NOMO-1 treated with DMSO at 0.1 percent for 48 hours (cell line): Measurements from ENCODE around the gene METTL23.
"Not testable (repeated sequence)": the region's sequence is repeated elsewhere in the genome, so short reads cannot be mapped to it uniquely, and the experiment has no call there.

ENCODE experiments used
- DNase-seq: peaks from one replicate; lab custom pipeline; 2025; ENCODE audit not compliant: unreplicated experiment; lab: John Stamatoyannopoulos, UW

METTL23 gene

GRCh38 chr17:76713765-76714164, 12.9 kb upstream of the METTL23 start:
- DNase-seq: no peak

GRCh38 chr17:76714336-76714735, 12.3 kb upstream of the METTL23 start:
- no peak for DNase-seq

GRCh38 chr17:76714822-76715495, 11.7 kb upstream of the METTL23 start:
- peak; percentile 40 for DNase-seq

- DNase-seq: no peak
Observed at GRCh38 chr17:76715496-76715830, 11.2 kb upstream of the METTL23 start.

- DNase-seq: peak; percentile 99
Observed at GRCh38 chr17:76716146-76716838, 10.3 kb upstream of the METTL23 start.

- no peak for DNase-seq
Observed at GRCh38 chr17:76716839-76717215, 9.8 kb upstream of the METTL23 start.

- DNase-seq: no peak
Observed at GRCh38 chr17:76718516-76718915, 8.1 kb upstream of the METTL23 start.

GRCh38 chr17:76720211-76720610, 6.4 kb upstream of the METTL23 start:
- no peak for DNase-seq

- no peak for DNase-seq
Observed at GRCh38 chr17:76720941-76721340, 5.7 kb upstream of the METTL23 start.

- DNase-seq: no peak
Observed at GRCh38 chr17:76721463-76721862, 5.2 kb upstream of the METTL23 start.

GRCh38 chr17:76722279-76722678, 4.4 kb upstream of the METTL23 start:
- no peak for DNase-seq

- not testable (repeated sequence) for DNase-seq
Observed at GRCh38 chr17:76722977-76723376, 3.7 kb upstream of the METTL23 start.

- DNase-seq: no peak
Observed at GRCh38 chr17:76723812-76724211, 2.8 kb upstream of the METTL23 start.

GRCh38 chr17:76725580-76726230, 934 bp upstream of the METTL23 start:
- peak; percentile 52 for DNase-seq

- DNase-seq: peak; percentile 98
Observed at GRCh38 chr17:76726231-76726775, 336 bp upstream of the METTL23 start, which contains the start of gene JMJD6. Gene JMJD6, minus strand, starts transcription at chr17:76726606. Its CDS starts 131 bp downstream, at chr17:76726475.

GRCh38 chr17:76727745-76728456, 1.3 kb downstream of the METTL23 start:
- DNase-seq: no peak

- not testable (repeated sequence) for DNase-seq
Observed at GRCh38 chr17:76731800-76732733, 5.4 kb downstream of the METTL23 start.

- DNase-seq: no peak
Observed at GRCh38 chr17:76732734-76733617, 6.3 kb downstream of the METTL23 start.

GRCh38 chr17:76733618-76733957, 6.9 kb downstream of the METTL23 start:
- DNase-seq: no peak
